ENCODE data around the gene MRPL22. TPM values are rescaled to one million over a fixed set of nuclear protein-coding genes. Genes with fewer than 3 reads are reported as not detected.

The MRPL22 gene
- total RNA-seq, 1 experiment from 2014 or later = 68.3 TPM

DNA sequence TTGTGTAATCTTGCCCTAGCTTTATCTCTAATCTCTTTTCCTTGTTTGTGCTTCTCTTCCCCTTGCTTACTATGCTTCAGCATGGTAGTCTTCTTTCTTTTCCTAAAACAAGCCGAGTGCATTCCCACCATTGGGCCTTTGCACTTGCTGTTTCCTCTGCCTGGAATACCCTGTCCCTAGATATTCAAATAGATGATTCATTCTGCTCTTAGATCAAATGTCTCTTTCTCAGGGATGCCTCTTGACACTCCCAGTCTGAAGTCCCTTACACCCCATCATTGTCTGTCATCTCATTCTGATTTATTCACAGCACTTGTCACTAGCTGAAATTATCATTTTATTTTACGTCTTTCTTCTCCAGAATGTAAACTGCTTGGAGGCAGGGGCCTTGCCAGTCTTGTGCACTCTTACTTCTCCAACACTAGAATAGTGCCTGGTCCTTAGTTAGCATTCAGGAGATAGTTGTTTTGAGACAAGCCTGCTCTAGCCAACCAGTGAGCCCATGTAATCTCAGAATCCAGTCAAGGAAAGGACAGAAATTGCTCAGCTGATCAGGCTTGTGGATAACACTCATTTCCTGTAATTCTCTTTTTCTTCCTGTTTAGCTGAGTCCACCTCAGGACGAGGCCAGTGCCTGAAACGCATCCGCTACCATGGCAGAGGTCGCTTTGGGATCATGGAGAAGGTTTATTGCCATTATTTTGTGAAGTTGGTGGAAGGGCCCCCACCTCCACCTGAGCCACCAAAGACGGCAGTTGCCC, 25.4 kb downstream of the MRPL22 start:
- Histone ChIP-seq H3K27ac (ENCODE audit: low read depth, low read length) (no peak overlapping the region), H3K4me2 (ENCODE audit: low read length) (no peak overlapping the region), H3K4me3 (replicated peaks in 1 of 2; ENCODE audit: low read depth in 1 of 2, low read length in 2 of 2) (no peak overlapping the region), H4K20me1 (ENCODE audit: insufficient read depth) (no peaks in the 10 kb centered on the region), H3K27me3 (ENCODE audit: insufficient read depth, low read length) (no peaks in the 10 kb centered on the region), H3K36me3 (ENCODE audit: control insufficient read depth in 1 of 2, insufficient read depth in 2 of 2, low read length in 2 of 2) (peaks cover 3 to 12% of the 10 kb centered on the region in 2 experiments; a peak in 1 of 4 replicates), H3K4me1 (ENCODE audit: control insufficient read depth in 1 of 2, insufficient read depth in 2 of 2, low read length in 2 of 2) (no peaks in the 10 kb centered on the region), H3K79me2 (ENCODE audit: insufficient read depth, low read length) (peaks cover 5% of the 10 kb centered on the region; the same call in 1 of the 2 replicates), H2AFZ (ENCODE audit: low read depth, low read length, poor library complexity, severe bottlenecking) (no peak overlapping the region), H3K9me2 (ENCODE audit: insufficient read depth) (no peaks in the 10 kb centered on the region), H3K9ac (ENCODE audit: low read length) (no peak overlapping the region), H3K9me3 (ENCODE audit: control insufficient read depth in 1 of 2, insufficient read depth in 1 of 2, low read depth in 1 of 2, low read length in 2 of 2) (no peaks in the 10 kb centered on the region)
- ChIA-PET POLR2A (no interaction called here), RAD21 (ENCODE audit: low non-redundant PET in 1 of 2, low total read pairs in 2 of 2, uncharacterized antibody in 2 of 2, unreplicated experiment in 2 of 2) (no interaction called here), CTCF (interaction anchor here (3.7 kb wide), 1 partner anchor 38 kb away, joined by 11 read pairs; no protein-coding TSS in a partner anchor)
- no peak for ATAC-seq
- intact Hi-C loops (cut with micrococcal nuclease) = no loop called here
- DNase-seq (ENCODE audit: low read depth, low spot score) = no peak
- BruUV-seq (replicated peaks) = no TSS peak
- TF ChIP-seq, protein P1, sequence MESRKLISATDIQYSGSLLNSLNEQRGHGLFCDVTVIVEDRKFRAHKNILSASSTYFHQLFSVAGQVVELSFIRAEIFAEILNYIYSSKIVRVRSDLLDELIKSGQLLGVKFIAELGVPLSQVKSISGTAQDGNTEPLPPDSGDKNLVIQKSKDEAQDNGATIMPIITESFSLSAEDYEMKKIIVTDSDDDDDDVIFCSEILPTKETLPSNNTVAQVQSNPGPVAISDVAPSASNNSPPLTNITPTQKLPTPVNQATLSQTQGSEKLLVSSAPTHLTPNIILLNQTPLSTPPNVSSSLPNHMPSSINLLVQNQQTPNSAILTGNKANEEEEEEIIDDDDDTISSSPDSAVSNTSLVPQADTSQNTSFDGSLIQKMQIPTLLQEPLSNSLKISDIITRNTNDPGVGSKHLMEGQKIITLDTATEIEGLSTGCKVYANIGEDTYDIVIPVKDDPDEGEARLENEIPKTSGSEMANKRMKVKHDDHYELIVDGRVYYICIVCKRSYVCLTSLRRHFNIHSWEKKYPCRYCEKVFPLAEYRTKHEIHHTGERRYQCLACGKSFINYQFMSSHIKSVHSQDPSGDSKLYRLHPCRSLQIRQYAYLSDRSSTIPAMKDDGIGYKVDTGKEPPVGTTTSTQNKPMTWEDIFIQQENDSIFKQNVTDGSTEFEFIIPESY (IDR thresholded peaks at IDR 0.05; ENCODE audit: extremely low read depth, insufficient replicate concordance, low read length) = no peak
- no peak for TF ChIP-seq ATF3 (IDR thresholded peaks at IDR 0.05)
- no peak for TF ChIP-seq ZFX (IDR thresholded peaks at IDR 0.05)
- no peak for TF ChIP-seq YY1 (IDR thresholded peaks at IDR 0.05; ENCODE audit: extremely low read depth, insufficient replicate concordance, low read depth, low read length)
- no peak for TF ChIP-seq ZNF274 (IDR thresholded peaks at IDR 0.05; ENCODE audit: low read depth, low read length)
- no peak for TF ChIP-seq EGR1 (IDR thresholded peaks at IDR 0.05; ENCODE audit: low read depth)
- no peak for TF ChIP-seq POLR2AphosphoS5 (IDR thresholded peaks at IDR 0.05; ENCODE audit: low read depth, low read length)
- no peak for TF ChIP-seq MAX (IDR thresholded peaks at IDR 0.05)
- TF ChIP-seq SRF (IDR thresholded peaks at IDR 0.05; ENCODE audit: low read depth) = no peak
- TF ChIP-seq SP1 (IDR thresholded peaks at IDR 0.05; ENCODE audit: low read depth) = no peak
- TF ChIP-seq CBX3 (IDR thresholded peaks at IDR 0.05; ENCODE audit: low read depth) = no peak
- no peak for TF ChIP-seq RAD21 (IDR thresholded peaks at IDR 0.05; ENCODE audit: low read depth)
- no peak for TF ChIP-seq TCF7L2 (IDR thresholded peaks at IDR 0.05; ENCODE audit: borderline replicate concordance, extremely low read depth, insufficient read depth, insufficient read length)
